ENCODE measurements around the gene ZNF221. TPM values are rescaled to one million over a fixed set of nuclear protein-coding genes. Genes with fewer than 3 reads are reported as not detected.

Gene ZNF221
- total and polyA plus RNA-seq, 10 of the 15 experiments (the other 5 are each of a cell fraction or from before 2014, with no cell fraction given) = 0.15 to 1.7 (median 0.45) TPM; not detected in 1

GRCh38 chr19:44005973-44006372 lies 54.9 kb downstream of the ZNF221 start:
- Histone ChIP-seq H3K4me1 (ENCODE audit: control insufficient read depth, insufficient read depth, low read length) (peaks cover 7% of the 10 kb centered on the region), H3K27ac (ENCODE audit: control insufficient read depth, insufficient read depth) (no peak overlapping the region), H3K4me2 (ENCODE audit: control insufficient read depth, insufficient read depth) (no peak overlapping the region), H3K4me3 (no peak overlapping the region), H3K9ac (ENCODE audit: control insufficient read depth, insufficient read depth, low read length) (no peak overlapping the region), H2AFZ (ENCODE audit: control insufficient read depth, low read depth, low read length) (no peak overlapping the region), H3K79me2 (ENCODE audit: control insufficient read depth, insufficient read depth, low read length) (peaks cover 12% of the 10 kb centered on the region), H3K36me3 (ENCODE audit: control insufficient read depth in 2 of 2, insufficient read depth in 2 of 2, low read length in 1 of 2) (peaks cover 8 to 32% of the 10 kb centered on the region in 2 experiments), H3K27me3 (replicated peaks in 1 of 2; ENCODE audit: control insufficient read depth in 2 of 2, insufficient read depth in 2 of 2, low read length in 1 of 2) (no peaks in the 10 kb centered on the region), H3K9me3 (replicated peaks; ENCODE audit: control insufficient read depth, insufficient read depth, low read length) (peaks cover 23% of the 10 kb centered on the region), H4K20me1 (ENCODE audit: control insufficient read depth, insufficient read depth) (no peaks in the 10 kb centered on the region)
- POLR2A ChIA-PET = no interaction called here
- CTCF ChIA-PET = no interaction called here
- SMC1A ChIA-PET (ENCODE audit: uncharacterized antibody, unreplicated experiment) = no interaction called here
- FAIRE-seq (no peak), ATAC-seq (no peak), DNase-seq (ENCODE audit: low read depth, low spot score) (no peak)
- in situ Hi-C loops (cut with MboI) = no loop called here
- intact Hi-C loops (cut with micrococcal nuclease; ENCODE audit: unreplicated experiment) = no loop called here
- RAD21 ChIA-PET (ENCODE audit: unreplicated experiment) = no interaction called here
- no TSS peak for BruUV-seq (replicated peaks)
- WGBS (ENCODE audit: insufficient coverage, insufficient replicate concordance, low lambda C conversion rate, missing lambda C conversion rate) = 91% methylated on average over 1 of the region's 1 CpG
- TF ChIP-seq BHLHE40 (IDR thresholded peaks at IDR 0.05; ENCODE audit: borderline replicate concordance in 1 of 2, low read depth in 2 of 2, low read length in 1 of 2) (no peak), PML (IDR thresholded peaks at IDR 0.05; ENCODE audit: low read length) (no peak), ESRRA (IDR thresholded peaks at IDR 0.05; ENCODE audit: low read length) (no peak), CBFB (IDR thresholded peaks at IDR 0.05; ENCODE audit: low read depth) (no peak), ZNF592 (IDR thresholded peaks at IDR 0.05) (no peak), SMAD1 (IDR thresholded peaks at IDR 0.05; ENCODE audit: low read depth, partially characterized antibody) (no peak), CREM (IDR thresholded peaks at IDR 0.05; ENCODE audit: low read depth) (no peak), EZH2 (IDR thresholded peaks at IDR 0.05; ENCODE audit: borderline replicate concordance, control insufficient read depth, low read depth, low read length) (no peak), RCOR1 (conservative IDR thresholded peaks at IDR 0.05; ENCODE audit: low read depth, low read length) (no peak), NR2C2 (IDR thresholded peaks at IDR 0.05; ENCODE audit: borderline replicate concordance, control insufficient read depth, insufficient read length, low read depth) (no peak), SMAD5 (IDR thresholded peaks at IDR 0.05; ENCODE audit: low read depth) (no peak), JUND (IDR thresholded peaks at IDR 0.05; ENCODE audit: low read depth, low read length) (no peak)
- TF ChIP-seq, protein P1, sequence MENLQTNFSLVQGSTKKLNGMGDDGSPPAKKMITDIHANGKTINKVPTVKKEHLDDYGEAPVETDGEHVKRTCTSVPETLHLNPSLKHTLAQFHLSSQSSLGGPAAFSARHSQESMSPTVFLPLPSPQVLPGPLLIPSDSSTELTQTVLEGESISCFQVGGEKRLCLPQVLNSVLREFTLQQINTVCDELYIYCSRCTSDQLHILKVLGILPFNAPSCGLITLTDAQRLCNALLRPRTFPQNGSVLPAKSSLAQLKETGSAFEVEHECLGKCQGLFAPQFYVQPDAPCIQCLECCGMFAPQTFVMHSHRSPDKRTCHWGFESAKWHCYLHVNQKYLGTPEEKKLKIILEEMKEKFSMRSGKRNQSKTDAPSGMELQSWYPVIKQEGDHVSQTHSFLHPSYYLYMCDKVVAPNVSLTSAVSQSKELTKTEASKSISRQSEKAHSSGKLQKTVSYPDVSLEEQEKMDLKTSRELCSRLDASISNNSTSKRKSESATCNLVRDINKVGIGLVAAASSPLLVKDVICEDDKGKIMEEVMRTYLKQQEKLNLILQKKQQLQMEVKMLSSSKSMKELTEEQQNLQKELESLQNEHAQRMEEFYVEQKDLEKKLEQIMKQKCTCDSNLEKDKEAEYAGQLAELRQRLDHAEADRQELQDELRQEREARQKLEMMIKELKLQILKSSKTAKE (IDR thresholded peaks at IDR 0.05; ENCODE audit: low read depth, poor library complexity, severe bottlenecking) = no peak
- TF ChIP-seq, protein P2, sequence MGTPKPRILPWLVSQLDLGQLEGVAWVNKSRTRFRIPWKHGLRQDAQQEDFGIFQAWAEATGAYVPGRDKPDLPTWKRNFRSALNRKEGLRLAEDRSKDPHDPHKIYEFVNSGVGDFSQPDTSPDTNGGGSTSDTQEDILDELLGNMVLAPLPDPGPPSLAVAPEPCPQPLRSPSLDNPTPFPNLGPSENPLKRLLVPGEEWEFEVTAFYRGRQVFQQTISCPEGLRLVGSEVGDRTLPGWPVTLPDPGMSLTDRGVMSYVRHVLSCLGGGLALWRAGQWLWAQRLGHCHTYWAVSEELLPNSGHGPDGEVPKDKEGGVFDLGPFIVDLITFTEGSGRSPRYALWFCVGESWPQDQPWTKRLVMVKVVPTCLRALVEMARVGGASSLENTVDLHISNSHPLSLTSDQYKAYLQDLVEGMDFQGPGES (IDR thresholded peaks at IDR 0.05) = no peak

Data from GM12878 (cell line).